GM08714 (cell line): ENCODE data around the gene PLB1.

ENCODE experiments used
- H3K4me3 ChIP-seq: fragments of 200-500 bp; sonication (Bioruptor generic); 2 replicates; pipeline ENCODE4 v1.5.1; 2014; ENCODE audit warnings: mild to moderate bottlenecking, low read length, inconsistent platforms
- ZNF274 ChIP-seq: IDR thresholded peaks from 2 replicates; pipeline ENCODE4 v1.6.1; 2012; ENCODE audit warnings: mild to moderate bottlenecking, low read depth, low read length

PLB1 gene

GRCh38 chr2:28526527-28527132 lies 30.8 kb downstream of the PLB1 start:
- no peak for TF ChIP-seq ZNF274
- no peak overlapping the region for H3K4me3 ChIP-seq

DNA sequence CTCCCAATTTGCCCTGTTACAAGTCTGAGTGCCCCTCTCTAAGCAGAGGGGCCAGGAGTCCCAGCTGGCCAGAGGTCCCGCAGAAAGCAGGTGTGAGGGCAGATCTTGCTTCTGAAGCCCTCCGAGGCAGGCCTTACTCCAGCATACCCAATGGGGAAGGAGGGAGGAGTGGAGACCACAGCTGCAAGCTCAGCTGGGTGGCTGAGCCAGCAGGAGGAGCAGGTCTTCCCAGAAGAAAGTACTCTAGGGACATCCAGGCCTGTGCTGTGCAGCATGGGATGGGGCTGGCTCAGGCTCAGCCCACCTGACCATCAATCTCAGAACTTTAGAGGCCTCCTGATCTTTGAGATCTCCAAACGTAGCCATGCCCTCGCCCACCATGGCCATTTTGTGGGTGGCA lies 31.3 kb downstream of the PLB1 start:
- TF ChIP-seq ZNF274, result no peak
- no peak overlapping the region for H3K4me3 ChIP-seq

DNA sequence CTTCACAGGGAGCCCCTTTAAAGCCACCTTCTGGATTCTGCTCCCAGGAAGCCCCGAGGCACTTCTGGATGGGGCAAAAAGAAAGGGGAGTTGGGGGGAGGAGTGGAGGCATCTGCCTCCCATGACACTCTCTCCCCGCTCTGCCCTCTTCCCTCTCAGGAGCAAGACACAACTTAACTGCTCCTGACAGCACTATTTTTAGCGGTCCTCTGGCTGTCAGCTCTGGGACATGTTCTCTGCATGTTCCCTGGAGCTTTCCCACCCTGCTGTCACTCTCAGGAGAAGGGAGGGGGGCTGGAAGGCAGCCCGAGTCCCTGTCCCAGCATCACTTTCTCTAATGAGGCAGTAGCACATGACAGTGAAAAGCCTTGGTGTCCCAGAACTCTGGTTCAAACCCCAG lies 32.3 kb downstream of the PLB1 start:
- no peak for TF ChIP-seq ZNF274
- H3K4me3 ChIP-seq, result no peak overlapping the region

GRCh38 chr2:28530782-28531181 lies 34.9 kb downstream of the PLB1 start:
- H3K4me3 ChIP-seq, result no peak overlapping the region
- TF ChIP-seq ZNF274, result no peak

DNA sequence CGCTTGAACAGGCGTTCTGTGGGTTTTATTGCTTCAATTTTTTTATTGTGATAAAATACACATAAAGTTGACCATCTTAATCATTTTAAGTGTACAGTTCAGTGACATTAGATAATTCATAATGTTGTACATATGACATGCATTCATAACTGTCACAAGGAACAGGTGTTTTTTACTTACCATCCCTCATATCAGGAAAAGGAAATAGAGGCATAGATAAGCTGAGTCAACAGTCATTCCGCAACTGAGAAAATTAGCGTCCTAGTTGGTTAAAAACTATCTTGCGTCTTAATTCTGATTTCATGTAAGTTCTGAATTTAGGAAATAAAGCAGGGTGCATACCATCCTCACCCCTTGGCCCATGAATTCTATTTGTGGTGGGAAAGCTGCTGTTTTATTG lies 36.5 kb downstream of the PLB1 start:
- no peak for TF ChIP-seq ZNF274

DNA sequence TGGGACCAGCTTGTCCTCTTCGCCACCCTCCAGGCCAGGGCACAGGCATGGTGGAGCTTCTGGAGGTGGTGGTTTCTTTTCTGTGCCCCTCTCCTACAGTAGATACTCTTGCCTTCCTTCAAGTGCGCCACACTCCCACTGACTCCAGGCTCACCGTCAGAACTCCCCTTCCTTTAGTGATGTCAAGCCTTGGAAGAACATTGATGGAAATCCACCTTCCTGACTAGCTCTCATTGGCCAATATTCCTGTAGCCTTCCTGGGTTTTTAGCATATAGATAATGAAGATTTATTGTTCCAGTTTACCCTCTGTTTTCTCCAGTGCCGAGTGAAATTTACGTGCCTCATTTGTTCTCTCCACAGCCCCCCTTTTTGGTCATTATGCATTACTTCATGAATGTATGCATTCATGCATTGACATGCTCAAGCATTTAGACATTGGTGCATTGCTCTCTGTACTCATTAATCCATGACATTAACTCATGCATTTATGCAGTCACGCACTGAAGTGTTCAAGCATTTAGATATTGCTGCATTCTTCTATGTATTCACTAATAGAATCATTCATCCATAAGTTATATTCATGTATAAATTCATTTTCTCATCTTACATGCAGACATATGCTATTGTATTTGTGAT lies 37.3 kb downstream of the PLB1 start:
- no peak for TF ChIP-seq ZNF274
- no peak overlapping the region for H3K4me3 ChIP-seq

More for the DNA sequence above, 36.5 kb downstream of the PLB1 start:
- no peak overlapping the region for H3K4me3 ChIP-seq

DNA sequence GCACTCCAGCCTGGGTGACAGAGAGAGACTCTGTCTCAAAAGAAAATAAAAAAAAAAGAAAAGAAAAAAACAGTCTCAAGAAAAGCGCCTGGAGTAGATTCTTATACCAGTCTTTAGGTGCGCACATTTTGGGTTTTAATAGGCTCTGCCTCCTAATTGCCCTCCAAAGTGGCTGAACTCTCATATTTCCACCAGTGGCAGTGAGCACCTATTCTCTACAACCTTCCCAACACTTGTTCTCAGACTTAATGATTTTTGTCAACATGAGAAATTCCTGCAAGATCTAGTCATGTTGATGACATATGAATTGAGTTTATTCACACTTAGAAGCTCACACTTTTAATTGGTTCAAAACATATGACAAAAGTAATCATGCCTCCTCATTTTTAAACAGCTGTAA lies 39.0 kb downstream of the PLB1 start:
- H3K4me3 ChIP-seq, result no peak overlapping the region
- no peak for TF ChIP-seq ZNF274

GRCh38 chr2:28538134-28538533 lies 42.3 kb downstream of the PLB1 start:
- H3K4me3 ChIP-seq, result no peak overlapping the region
- no peak for TF ChIP-seq ZNF274

- H3K4me3 ChIP-seq, result no peak overlapping the region
- no peak for TF ChIP-seq ZNF274
Observed at GRCh38 chr2:28538652-28539051, 42.8 kb downstream of the PLB1 start.

DNA sequence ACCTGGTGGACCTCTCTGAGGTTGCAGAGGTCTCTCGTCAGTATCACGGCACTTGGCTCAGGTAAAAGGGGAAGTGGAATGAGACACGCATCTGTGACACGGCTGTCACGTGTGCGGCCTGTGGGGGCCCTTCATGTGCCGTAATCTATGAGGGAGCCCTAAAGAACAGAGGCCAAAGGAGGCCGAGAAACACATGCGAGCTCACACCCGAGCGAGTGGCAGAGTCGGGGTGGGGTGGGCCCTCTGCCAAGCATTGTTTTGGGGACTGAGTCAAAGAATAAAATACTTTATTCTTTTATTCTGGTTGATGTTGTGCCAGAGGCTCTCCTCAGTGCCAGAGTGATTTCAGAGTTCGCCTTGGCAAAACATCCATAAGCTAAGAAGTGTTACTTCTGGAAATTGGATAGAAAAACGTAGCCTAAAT lies 43.3 kb downstream of the PLB1 start:
- H3K4me3 ChIP-seq, result no peak overlapping the region
- no peak for TF ChIP-seq ZNF274

- no peak overlapping the region for H3K4me3 ChIP-seq
- TF ChIP-seq ZNF274, result no peak
Observed at GRCh38 chr2:28543316-28544035, 47.6 kb downstream of the PLB1 start.

DNA sequence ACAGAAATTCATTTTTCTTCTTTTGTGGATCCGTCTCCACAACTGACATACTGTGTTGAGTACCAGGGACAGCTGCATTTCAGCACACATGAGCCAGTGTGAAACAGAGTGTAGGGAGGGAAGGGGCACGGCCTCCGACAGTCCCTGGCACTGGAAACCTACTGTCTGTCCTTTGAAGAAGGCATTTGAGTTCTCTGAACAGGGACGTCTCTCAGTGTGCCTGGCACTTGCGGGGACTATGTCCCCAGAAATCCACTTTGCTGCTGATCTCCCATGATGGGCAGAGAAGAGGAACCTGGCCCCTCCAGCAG lies 48.1 kb downstream of the PLB1 start:
- no peak overlapping the region for H3K4me3 ChIP-seq
- TF ChIP-seq ZNF274, result no peak

DNA sequence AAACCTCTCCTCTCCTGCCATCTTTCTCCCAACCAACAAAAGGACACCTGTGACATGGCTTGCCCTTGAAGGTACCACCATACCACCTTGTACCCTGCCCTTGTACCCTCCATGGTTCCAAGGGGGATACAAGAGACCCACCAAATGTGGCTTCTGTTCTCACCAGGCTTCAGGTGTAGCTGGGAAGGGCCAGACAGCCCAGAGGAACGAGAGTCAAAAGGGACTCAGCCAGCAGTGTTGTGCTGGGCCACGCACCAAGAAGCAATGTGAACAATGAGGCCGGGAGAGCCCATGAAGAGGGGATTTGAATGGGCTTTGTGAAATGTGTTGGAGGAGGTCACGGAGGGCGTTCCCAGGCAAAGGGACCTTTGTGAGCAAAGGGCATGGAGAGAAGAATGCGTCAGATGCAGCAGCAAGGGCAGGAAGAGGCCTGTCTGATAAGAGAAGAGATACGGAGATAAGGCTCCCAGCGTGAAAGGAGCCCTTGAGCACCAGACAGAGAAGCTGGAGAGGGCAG lies 48.6 kb downstream of the PLB1 start:
- TF ChIP-seq ZNF274, result no peak
- no peak overlapping the region for H3K4me3 ChIP-seq

DNA sequence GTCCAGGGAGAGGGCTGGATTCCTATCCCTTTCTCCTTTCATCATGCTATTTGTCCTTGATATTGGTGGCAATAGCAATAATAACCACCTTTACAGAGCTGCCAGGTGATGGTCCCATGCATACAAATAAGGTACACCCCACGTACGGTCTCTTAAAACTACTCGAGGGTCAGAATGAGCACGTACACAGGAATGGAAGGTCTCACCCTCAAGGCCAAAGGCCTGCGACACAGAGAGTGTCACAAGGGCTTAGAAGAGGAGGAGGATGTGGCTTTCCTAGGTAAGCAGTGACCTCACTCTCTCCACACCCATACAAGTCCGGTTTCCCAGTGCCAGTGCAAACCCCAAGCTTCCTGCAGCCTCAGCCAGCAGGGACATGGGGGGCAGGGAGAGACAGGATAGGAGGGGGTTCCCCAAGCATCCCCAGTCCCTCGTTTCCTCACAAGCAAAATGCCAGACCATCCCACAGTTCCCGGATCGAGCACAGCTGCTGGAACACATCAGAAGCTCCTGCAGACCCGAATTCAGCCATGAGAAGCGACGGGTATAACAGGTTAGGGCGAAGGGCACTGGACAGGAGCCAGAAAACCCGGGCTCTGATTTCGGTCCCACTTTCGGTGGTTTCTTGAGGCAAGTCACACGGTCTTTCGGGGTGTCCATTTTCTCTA lies 49.2 kb downstream of the PLB1 start:
- no peak for TF ChIP-seq ZNF274
- no peak overlapping the region for H3K4me3 ChIP-seq

DNA sequence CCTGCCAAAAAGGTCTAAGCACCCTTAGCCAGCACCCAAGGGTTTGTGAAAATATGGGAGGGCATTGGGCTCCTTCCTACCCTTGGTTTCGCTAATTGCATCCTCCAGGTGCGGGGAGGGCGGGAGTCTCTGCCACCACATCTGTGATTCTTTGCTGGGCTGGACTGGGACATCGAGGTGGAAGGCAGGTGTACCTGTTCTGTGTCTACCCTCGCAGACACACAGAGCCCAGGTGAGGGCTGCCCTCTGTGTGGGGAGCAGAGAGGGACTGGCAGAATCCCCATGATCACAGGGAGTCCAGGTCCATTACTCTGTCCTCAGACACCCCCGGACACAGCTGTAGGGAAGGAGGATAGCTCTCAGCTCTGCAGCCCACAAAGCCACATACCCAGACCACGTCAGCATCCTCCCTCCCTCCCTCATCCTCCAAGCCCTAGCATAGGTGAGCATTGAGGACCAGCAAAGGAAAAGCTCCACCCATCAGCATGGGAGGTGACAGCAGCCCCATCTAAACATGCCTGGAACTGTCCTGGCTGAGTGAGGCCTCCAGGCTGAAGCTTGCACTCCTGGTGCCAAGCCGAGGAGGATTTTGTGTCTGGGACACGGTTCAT lies 49.8 kb downstream of the PLB1 start:
- no peak for TF ChIP-seq ZNF274
- H3K4me3 ChIP-seq, result no peak overlapping the region
